GM23338 (cell line): ENCODE data around the gene TCF12. TPM values are rescaled to one million over a fixed set of nuclear protein-coding genes. Genes with fewer than 3 reads are reported as not detected.
A peak's percentile ranks its signal among the peaks of the same experiment; 100 is the strongest.

Experiments
- ATAC-seq: fragments of 200-7000 bp; cut with Tn5 transposase; 3 replicates; pipeline ENCODE4 v1.9.1; 2020
- DNase-seq: peaks from one replicate; pipeline ENCODE4 v3.0.0-alpha.2; 2015; ENCODE audit warnings: low spot score
- H2AFZ ChIP-seq: fragments of 200-600 bp; sonication (generic); 2 replicates; pipeline ENCODE4 v1.8.0; 2016; ENCODE audit warnings: antibody characterized with exemption, mild to moderate bottlenecking, moderate library complexity
- H3F3A ChIP-seq: fragments of 200-600 bp; sonication (generic); replicated peaks from 2 replicates; pipeline ENCODE4 v1.8.0; 2017; ENCODE audit warnings: antibody characterized with exemption, mixed run types, low read depth
- H3K27ac ChIP-seq: fragments of 200-600 bp; sonication (generic); 2 replicates; pipeline ENCODE4 v1.6.1; 2016; ENCODE audit warnings: low read depth
- H3K27me3 ChIP-seq: fragments of 200-600 bp; sonication (generic); 2 replicates; pipeline ENCODE4 v1.8.0; 2016; ENCODE audit warnings: mild to moderate bottlenecking, mixed run types, moderate library complexity; ENCODE audit not compliant: insufficient read depth
- H3K36me3 ChIP-seq: fragments of 200-600 bp; sonication (generic); 2 replicates; pipeline ENCODE4 v1.8.0; 2016; ENCODE audit warnings: mild to moderate bottlenecking; ENCODE audit not compliant: insufficient read depth
- H3K4me1 ChIP-seq: fragments of 200-600 bp; sonication (generic); 2 replicates; pipeline ENCODE4 v1.8.0; 2016; ENCODE audit warnings: mild to moderate bottlenecking, moderate library complexity; ENCODE audit not compliant: insufficient read depth
- H3K4me2 ChIP-seq: fragments of 200-600 bp; sonication (generic); 2 replicates; pipeline ENCODE4 v1.7.1; 2017; ENCODE audit warnings: mixed run types
- H3K4me3 ChIP-seq: fragments of 200-600 bp; sonication (generic); 2 replicates; pipeline ENCODE4 v1.6.1; 2016; ENCODE audit warnings: mixed run types
- H3K79me2 ChIP-seq: fragments of 200-600 bp; sonication (generic); replicated peaks from 2 replicates; pipeline ENCODE4 v1.8.0; 2017; ENCODE audit warnings: mild to moderate bottlenecking; ENCODE audit not compliant: insufficient read depth
- H3K9me2 ChIP-seq: fragments of 200-600 bp; sonication (generic); 2 replicates; pipeline ENCODE4 v1.8.0; 2017; ENCODE audit not compliant: insufficient read depth
- H4K20me1 ChIP-seq: fragments of 200-600 bp; sonication (generic); replicated peaks from 2 replicates; pipeline ENCODE4 v1.8.0; 2017; ENCODE audit warnings: mild to moderate bottlenecking; ENCODE audit not compliant: insufficient read depth
- H3K27ac Mint-ChIP-seq: 2 replicates; pipeline ENCODE4 v1.8.0; 2020; ENCODE audit warnings: inconsistent platforms, mild to moderate bottlenecking, moderate library complexity, mixed read lengths
- H3K27me3 Mint-ChIP-seq: 3 replicates; pipeline ENCODE4 v1.8.0; 2022; ENCODE audit warnings: low read depth, mild to moderate bottlenecking, moderate library complexity, mixed read lengths, inconsistent platforms; ENCODE audit not compliant: insufficient read depth, poor library complexity
- H3K36me3 Mint-ChIP-seq: 3 replicates; pipeline ENCODE4 v1.8.0; 2021; ENCODE audit warnings: low read depth, mild to moderate bottlenecking, inconsistent platforms, moderate library complexity, mixed read lengths
- H3K4me1 Mint-ChIP-seq: 3 replicates; pipeline ENCODE4 v1.8.0; 2020; ENCODE audit warnings: mild to moderate bottlenecking, inconsistent platforms, mixed read lengths
- H3K4me3 Mint-ChIP-seq: 3 replicates; pipeline ENCODE4 v1.8.0; 2021; ENCODE audit warnings: moderate library complexity, mild to moderate bottlenecking, inconsistent platforms, mixed read lengths
- H3K9me3 Mint-ChIP-seq: 3 replicates; pipeline ENCODE4 v1.8.0; 2020; ENCODE audit warnings: moderate library complexity, mild to moderate bottlenecking, inconsistent platforms, mixed read lengths
- CREB1 ChIP-seq: fragments of 250-450 bp; sonication (Bioruptor Pico); IDR thresholded peaks from 2 replicates; pipeline ENCODE4 v1.5.0; 2020; ENCODE audit warnings: low read depth, mild to moderate bottlenecking, moderate library complexity
- EZH2phosphoT487 ChIP-seq: fragments of 200-600 bp; sonication (generic); IDR thresholded peaks from one replicate; pipeline ENCODE4 v1.8.1; 2018; ENCODE audit warnings: antibody characterized with exemption; ENCODE audit not compliant: unreplicated experiment
- JUNB ChIP-seq: IDR thresholded peaks from one replicate; pipeline ENCODE4 v1.6.1; 2016; ENCODE audit warnings: antibody characterized with exemption; ENCODE audit not compliant: unreplicated experiment
- NANOG ChIP-seq: IDR thresholded peaks from 2 replicates; pipeline ENCODE4 v1.6.1; 2016; ENCODE audit warnings: antibody characterized with exemption, borderline replicate concordance
- POLR2AphosphoS5 ChIP-seq: IDR thresholded peaks from 2 replicates; pipeline ENCODE4 v1.6.1; 2016; ENCODE audit warnings: antibody characterized with exemption, low read depth
- STAT1 ChIP-seq: IDR thresholded peaks from one replicate; pipeline ENCODE4 v1.6.1; 2016; ENCODE audit warnings: antibody characterized with exemption; ENCODE audit not compliant: unreplicated experiment
- ZNF114 ChIP-seq: fragments of 250-450 bp; sonication (Bioruptor Pico); IDR thresholded peaks from 2 replicates; pipeline ENCODE4 v1.5.0; 2020; ENCODE audit warnings: mild to moderate bottlenecking, moderate library complexity
- ZNF331 ChIP-seq: fragments of 250-450 bp; sonication (Bioruptor Pico); IDR thresholded peaks from 2 replicates; pipeline ENCODE4 v1.5.0; 2020; ENCODE audit warnings: low read depth, mild to moderate bottlenecking, moderate library complexity
- polyA plus RNA-seq: library from polyadenylated mRNA; unstranded; fragments of >200 nt; fragmentation: Nextera tagmentation; extraction: Ambion mirVana; gene quantifications from 2 replicates; pipeline ENCODE4 v1.2.1, GENCODE V29; 2016
- total RNA-seq: library from RNA; depleted of rRNA; stranded (reverse); fragments of >200 nt; shearing (Covaris generic); gene quantifications from 2 replicates; pipeline ENCODE4 v1.2.3, GENCODE V29; 2014
- TF ChIP-seq, protein P1 (sequence below), 2 experiments: fragments of 200-600 bp in 1 of 2; sonication (generic) in 1 of 2; conservative IDR thresholded peaks; 2 replicates each; pipeline versions ENCODE4 v1.5.1 to v1.6.1; 2016 to 2017; ENCODE audit warnings: antibody characterized with exemption in 2 of 2, low read depth in 2 of 2, mild to moderate bottlenecking in 2 of 2, moderate library complexity in 1 of 2
- TF ChIP-seq, protein P2 (sequence below): IDR thresholded peaks from one replicate; pipeline ENCODE4 v1.6.1; 2018; ENCODE audit warnings: antibody characterized with exemption; ENCODE audit not compliant: unreplicated experiment
- TF ChIP-seq, protein P3 (sequence below): fragments of 250-450 bp; sonication (Bioruptor Pico); IDR thresholded peaks from 2 replicates; pipeline ENCODE4 v1.5.0; 2020; ENCODE audit warnings: mild to moderate bottlenecking, moderate library complexity

Gene TCF12
- total and polyA plus RNA-seq, 2 experiments from 2014 or later = 27.6 to 104 TPM

DNA sequence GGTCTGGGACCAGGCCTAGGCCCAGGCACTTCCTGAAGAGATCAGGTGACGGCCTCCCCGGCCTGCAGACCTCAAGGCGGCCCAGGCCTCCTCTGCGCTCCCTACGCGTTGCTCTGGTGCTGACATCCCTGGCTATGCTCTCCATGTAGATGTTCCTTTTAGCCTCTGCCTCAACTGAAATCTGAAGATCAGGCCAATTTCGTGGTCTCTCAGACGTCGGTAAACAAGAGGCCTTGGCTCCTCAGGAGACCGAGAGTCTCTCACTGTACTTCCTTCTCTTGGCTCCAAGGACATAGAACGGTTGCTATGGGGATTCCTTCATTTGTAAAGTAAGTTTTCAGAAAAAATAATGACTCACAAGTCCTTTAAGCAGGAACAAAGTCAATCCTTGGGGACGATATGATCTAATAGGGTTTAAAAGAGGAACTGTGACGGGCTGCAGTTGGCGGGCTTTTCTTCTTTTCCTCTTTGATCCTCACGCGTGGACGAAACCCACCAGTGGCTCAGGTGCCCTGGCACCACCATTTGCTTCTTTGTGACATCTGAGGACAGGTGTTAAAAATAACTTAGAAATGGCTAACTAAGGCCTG is 402.3 kb downstream of the TCF12 start:
- ATAC-seq (peak; percentile 17; the same call in 2 of the 3 replicates), DNase-seq (no peak)
- peaks cover 11% of the 10 kb centered on the region for H3K4me1 ChIP-seq
- Mint-ChIP-seq H3K4me1 (peaks cover 35% of the 10 kb centered on the region), H3K9me3 (no peaks in the 10 kb centered on the region; the same call in 2 of the 3 replicates), H3K4me3 (no peak overlapping the region), H3K36me3 (no peaks in the 10 kb centered on the region; the same call in 2 of the 3 replicates), H3K27me3 (peaks cover 17% of the 10 kb centered on the region), H3K27ac (no peak overlapping the region)
- H3K4me3 ChIP-seq = no peak overlapping the region
- no peaks in the 10 kb centered on the region for H3K79me2 ChIP-seq
- TF ChIP-seq JUNB (no peak), CREB1 (CRISPR knock-in tag) (no peak), POLR2AphosphoS5 (no peak), ZNF331 (CRISPR knock-in tag) (no peak), NANOG (no peak), EZH2phosphoT487 (no peak), ZNF114 (CRISPR knock-in tag) (no peak), STAT1 (no peak)
- TF ChIP-seq, protein P1, sequence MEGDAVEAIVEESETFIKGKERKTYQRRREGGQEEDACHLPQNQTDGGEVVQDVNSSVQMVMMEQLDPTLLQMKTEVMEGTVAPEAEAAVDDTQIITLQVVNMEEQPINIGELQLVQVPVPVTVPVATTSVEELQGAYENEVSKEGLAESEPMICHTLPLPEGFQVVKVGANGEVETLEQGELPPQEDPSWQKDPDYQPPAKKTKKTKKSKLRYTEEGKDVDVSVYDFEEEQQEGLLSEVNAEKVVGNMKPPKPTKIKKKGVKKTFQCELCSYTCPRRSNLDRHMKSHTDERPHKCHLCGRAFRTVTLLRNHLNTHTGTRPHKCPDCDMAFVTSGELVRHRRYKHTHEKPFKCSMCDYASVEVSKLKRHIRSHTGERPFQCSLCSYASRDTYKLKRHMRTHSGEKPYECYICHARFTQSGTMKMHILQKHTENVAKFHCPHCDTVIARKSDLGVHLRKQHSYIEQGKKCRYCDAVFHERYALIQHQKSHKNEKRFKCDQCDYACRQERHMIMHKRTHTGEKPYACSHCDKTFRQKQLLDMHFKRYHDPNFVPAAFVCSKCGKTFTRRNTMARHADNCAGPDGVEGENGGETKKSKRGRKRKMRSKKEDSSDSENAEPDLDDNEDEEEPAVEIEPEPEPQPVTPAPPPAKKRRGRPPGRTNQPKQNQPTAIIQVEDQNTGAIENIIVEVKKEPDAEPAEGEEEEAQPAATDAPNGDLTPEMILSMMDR (conservative IDR thresholded peaks at IDR 0.05; ENCODE audit: low read depth in 2 of 2) = no peak
- TF ChIP-seq, protein P2, sequence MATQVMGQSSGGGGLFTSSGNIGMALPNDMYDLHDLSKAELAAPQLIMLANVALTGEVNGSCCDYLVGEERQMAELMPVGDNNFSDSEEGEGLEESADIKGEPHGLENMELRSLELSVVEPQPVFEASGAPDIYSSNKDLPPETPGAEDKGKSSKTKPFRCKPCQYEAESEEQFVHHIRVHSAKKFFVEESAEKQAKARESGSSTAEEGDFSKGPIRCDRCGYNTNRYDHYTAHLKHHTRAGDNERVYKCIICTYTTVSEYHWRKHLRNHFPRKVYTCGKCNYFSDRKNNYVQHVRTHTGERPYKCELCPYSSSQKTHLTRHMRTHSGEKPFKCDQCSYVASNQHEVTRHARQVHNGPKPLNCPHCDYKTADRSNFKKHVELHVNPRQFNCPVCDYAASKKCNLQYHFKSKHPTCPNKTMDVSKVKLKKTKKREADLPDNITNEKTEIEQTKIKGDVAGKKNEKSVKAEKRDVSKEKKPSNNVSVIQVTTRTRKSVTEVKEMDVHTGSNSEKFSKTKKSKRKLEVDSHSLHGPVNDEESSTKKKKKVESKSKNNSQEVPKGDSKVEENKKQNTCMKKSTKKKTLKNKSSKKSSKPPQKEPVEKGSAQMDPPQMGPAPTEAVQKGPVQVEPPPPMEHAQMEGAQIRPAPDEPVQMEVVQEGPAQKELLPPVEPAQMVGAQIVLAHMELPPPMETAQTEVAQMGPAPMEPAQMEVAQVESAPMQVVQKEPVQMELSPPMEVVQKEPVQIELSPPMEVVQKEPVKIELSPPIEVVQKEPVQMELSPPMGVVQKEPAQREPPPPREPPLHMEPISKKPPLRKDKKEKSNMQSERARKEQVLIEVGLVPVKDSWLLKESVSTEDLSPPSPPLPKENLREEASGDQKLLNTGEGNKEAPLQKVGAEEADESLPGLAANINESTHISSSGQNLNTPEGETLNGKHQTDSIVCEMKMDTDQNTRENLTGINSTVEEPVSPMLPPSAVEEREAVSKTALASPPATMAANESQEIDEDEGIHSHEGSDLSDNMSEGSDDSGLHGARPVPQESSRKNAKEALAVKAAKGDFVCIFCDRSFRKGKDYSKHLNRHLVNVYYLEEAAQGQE = no peak
- TF ChIP-seq, protein P3, sequence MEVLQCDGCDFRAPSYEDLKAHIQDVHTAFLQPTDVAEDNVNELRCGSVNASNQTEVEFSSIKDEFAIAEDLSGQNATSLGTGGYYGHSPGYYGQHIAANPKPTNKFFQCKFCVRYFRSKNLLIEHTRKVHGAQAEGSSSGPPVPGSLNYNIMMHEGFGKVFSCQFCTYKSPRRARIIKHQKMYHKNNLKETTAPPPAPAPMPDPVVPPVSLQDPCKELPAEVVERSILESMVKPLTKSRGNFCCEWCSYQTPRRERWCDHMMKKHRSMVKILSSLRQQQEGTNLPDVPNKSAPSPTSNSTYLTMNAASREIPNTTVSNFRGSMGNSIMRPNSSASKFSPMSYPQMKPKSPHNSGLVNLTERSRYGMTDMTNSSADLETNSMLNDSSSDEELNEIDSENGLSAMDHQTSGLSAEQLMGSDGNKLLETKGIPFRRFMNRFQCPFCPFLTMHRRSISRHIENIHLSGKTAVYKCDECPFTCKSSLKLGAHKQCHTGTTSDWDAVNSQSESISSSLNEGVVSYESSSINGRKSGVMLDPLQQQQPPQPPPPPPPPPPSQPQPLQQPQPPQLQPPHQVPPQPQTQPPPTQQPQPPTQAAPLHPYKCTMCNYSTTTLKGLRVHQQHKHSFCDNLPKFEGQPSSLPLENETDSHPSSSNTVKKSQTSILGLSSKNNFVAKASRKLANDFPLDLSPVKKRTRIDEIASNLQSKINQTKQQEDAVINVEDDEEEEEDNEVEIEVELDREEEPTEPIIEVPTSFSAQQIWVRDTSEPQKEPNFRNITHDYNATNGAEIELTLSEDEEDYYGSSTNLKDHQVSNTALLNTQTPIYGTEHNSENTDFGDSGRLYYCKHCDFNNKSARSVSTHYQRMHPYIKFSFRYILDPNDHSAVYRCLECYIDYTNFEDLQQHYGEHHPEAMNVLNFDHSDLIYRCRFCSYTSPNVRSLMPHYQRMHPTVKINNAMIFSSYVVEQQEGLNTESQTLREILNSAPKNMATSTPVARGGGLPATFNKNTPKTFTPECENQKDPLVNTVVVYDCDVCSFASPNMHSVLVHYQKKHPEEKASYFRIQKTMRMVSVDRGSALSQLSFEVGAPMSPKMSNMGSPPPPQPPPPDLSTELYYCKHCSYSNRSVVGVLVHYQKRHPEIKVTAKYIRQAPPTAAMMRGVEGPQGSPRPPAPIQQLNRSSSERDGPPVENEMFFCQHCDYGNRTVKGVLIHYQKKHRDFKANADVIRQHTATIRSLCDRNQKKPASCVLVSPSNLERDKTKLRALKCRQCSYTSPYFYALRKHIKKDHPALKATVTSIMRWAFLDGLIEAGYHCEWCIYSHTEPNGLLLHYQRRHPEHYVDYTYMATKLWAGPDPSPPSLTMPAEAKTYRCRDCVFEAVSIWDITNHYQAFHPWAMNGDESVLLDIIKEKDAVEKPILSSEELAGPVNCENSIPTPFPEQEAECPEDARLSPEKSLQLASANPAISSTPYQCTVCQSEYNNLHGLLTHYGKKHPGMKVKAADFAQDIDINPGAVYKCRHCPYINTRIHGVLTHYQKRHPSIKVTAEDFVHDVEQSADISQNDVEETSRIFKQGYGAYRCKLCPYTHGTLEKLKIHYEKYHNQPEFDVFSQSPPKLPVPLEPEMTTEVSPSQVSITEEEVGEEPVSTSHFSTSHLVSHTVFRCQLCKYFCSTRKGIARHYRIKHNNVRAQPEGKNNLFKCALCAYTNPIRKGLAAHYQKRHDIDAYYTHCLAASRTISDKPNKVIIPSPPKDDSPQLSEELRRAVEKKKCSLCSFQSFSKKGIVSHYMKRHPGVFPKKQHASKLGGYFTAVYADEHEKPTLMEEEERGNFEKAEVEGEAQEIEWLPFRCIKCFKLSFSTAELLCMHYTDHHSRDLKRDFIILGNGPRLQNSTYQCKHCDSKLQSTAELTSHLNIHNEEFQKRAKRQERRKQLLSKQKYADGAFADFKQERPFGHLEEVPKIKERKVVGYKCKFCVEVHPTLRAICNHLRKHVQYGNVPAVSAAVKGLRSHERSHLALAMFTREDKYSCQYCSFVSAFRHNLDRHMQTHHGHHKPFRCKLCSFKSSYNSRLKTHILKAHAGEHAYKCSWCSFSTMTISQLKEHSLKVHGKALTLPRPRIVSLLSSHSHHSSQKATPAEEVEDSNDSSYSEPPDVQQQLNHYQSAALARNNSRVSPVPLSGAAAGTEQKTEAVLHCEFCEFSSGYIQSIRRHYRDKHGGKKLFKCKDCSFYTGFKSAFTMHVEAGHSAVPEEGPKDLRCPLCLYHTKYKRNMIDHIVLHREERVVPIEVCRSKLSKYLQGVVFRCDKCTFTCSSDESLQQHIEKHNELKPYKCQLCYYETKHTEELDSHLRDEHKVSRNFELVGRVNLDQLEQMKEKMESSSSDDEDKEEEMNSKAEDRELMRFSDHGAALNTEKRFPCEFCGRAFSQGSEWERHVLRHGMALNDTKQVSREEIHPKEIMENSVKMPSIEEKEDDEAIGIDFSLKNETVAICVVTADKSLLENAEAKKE = no peak
- no peaks in the 10 kb centered on the region for H3K27me3 ChIP-seq
- no peak overlapping the region for H3K4me2 ChIP-seq
- H3K9me2 ChIP-seq = no peaks in the 10 kb centered on the region; the same call in 1 of the 2 replicates
- no peaks in the 10 kb centered on the region for H3K36me3 ChIP-seq
- H2AFZ ChIP-seq = peak overlapping the region; percentile 93
- H3F3A ChIP-seq = peaks cover 21% of the 10 kb centered on the region; the same call in 1 of the 2 replicates
- no peak overlapping the region for H3K27ac ChIP-seq
- no peaks in the 10 kb centered on the region for H4K20me1 ChIP-seq
